Subcutaneous adipose tissue (tissue), 4 donors: ENCODE results near the gene NSUN2. TPM values are rescaled to one million over a fixed set of nuclear protein-coding genes. Genes with fewer than 3 reads are reported as not detected.

Experiments
- total RNA-seq, 4 donors: library from RNA; depleted of rRNA; stranded (reverse); fragments of >200 nt; gene quantifications; one replicate each; pipeline ENCODE4 v1.1.0, GENCODE V29; 2016
- TF ChIP-seq, protein P1 (sequence below): fragments of 450-650 bp; IDR thresholded peaks from one replicate; pipeline ENCODE4 v1.5.1; 2016; ENCODE audit warnings: low read depth, mild to moderate bottlenecking, control low read depth, antibody characterized with exemption, moderate library complexity

The NSUN2 gene
- total RNA-seq, 4 donors from 2014 or later = 37.7 to 51.6 (median 42.1) TPM

DNA sequence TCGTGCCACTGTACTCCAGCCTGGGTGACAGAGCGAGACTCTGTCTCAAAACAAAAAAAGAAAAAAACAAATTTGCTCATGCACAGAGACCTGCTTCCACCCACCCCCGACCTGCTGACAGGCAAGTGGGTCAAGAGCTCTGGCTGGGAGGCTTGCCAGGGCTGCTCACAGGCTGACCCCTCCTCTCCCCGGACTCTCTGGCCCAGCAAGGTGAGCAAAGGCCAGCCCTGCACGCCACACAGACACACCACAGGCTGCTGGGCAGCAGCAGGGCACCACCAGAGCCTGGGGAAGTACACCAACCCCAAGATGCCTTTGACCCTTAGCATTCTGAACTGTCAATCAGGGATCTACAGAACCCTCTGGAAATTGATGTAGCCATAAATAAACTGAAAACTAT, 29.2 kb downstream of the NSUN2 start:
- TF ChIP-seq, protein P1, sequence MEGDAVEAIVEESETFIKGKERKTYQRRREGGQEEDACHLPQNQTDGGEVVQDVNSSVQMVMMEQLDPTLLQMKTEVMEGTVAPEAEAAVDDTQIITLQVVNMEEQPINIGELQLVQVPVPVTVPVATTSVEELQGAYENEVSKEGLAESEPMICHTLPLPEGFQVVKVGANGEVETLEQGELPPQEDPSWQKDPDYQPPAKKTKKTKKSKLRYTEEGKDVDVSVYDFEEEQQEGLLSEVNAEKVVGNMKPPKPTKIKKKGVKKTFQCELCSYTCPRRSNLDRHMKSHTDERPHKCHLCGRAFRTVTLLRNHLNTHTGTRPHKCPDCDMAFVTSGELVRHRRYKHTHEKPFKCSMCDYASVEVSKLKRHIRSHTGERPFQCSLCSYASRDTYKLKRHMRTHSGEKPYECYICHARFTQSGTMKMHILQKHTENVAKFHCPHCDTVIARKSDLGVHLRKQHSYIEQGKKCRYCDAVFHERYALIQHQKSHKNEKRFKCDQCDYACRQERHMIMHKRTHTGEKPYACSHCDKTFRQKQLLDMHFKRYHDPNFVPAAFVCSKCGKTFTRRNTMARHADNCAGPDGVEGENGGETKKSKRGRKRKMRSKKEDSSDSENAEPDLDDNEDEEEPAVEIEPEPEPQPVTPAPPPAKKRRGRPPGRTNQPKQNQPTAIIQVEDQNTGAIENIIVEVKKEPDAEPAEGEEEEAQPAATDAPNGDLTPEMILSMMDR = no peak

DNA sequence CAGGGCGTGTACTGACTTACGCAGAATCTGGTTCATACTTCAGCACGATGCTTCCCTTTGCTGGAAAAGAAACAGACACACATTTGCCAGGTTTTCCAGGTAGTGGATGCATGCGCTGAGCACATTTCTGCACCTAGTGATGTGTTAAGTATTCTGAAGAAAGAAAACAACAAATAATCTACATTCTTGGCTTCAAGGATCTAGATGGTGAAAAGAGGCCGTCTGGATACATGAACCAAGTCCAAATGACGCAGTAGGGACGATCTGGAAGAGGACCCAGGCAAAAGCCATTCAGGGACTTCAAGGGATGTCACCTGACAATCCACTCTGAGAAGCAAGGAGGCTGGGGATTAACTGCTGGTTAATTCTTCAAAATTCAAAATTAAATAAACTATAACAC, 30.4 kb downstream of the NSUN2 start:
- TF ChIP-seq, protein P1 = no peak

DNA sequence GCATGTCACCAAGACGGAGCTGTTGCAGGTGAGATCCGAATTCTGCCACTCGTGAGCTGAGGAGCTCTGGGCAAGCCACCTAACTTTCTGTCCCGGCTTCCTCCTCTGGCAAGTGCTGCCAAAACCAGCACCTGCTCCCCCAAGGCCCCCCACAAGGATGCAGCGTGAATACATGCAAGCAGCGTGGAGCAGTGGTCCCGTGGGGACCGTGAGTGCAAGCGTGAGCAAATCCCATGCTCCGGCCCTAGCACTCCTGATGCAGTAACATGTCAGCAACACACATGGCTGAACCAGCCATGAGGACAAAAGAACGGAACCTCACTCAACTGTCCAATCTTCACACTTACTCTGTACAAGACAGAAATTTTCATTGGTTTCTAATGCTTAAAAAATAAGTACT, 31.0 kb downstream of the NSUN2 start:
- TF ChIP-seq, protein P1 = no peak

DNA sequence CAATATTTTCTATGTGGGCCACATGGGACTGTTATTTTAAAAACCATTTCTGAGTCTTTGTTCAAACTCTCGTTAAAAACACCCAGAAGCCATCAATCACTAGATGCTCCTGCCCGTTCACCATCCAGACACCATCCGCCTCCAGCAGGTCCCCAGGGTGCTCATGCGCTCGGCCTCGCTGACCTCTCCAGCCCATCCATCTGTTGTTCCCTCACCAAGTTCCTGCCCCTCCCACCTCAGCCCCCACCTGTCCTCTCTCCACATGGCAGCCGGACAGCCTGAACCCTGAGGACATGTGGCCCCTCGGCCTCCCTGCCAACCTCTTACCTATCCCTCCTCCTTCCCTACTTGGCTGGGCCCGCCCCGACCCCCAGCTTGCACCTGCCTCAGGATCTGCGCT, 31.6 kb downstream of the NSUN2 start:
- TF ChIP-seq, protein P1 = no peak

DNA sequence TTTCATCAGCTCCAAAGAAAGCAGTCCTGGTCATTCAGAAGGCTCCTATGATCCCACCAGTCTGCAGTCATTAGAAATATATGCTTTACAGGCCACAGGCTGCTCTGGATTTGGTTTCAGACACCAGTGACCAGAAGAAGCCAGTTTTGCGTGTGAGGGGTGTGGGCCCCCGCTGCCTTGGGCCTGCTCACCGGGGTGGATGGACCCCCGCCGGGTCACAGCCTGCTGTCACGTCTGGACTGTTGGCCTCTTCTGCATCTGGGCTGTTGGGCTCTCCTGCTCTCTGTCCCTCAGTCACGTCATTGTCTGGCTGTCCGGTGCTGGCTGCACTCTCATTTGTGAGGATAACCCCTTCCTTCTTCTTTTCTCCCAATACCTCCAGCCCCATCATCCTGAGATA, 33.1 kb downstream of the NSUN2 start:
- TF ChIP-seq, protein P1 = no peak

DNA sequence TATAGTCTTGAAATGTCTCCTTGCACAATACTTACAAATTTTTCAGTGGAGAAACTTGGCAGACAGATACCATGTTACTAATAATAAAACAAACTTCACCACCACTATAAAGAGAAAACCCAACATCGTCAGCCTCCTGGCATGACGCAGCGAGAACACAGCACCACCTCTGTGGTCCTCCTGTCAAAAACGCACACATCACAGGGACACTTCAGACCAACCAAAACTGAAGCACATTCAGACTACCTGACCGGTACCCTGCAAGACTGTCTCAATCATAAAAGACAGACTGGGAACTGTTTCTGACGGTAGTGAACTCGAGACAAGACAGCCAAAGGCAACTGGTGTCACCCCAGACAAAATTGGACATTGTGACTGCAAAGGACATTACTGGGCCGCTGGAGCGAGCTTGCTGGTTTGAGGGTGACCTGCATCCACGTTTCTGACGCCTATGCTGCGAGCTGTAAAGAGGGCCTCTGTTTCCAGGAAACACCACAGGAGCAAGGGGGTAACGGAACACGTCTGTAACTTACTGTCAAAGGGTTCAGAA, 34.4 kb downstream of the NSUN2 start:
- TF ChIP-seq, protein P1 = no peak

DNA sequence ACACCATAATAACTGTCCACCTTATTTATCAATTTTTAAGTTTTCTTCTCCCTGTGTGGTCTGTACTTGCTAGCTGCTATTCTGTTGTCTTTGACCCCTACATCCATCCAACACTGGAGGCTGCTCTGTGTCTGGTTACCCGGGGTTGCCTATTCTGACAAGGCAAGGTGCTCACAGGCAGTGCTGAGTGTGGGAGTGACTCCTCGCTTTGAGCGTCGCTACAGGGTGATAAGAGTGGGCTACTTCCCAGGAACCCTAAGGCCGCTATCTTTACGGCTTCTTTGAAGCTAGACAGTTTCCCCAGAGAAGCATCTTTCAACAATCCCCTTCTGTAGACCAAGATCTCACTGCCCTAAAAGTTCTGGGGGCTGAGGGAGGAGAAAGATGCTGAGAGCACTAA, 35.3 kb downstream of the NSUN2 start:
- TF ChIP-seq, protein P1 = no peak
